GM15510 (cell line): Measurements from ENCODE around the gene USPL1.

Experiments
- POLR2A ChIP-seq: IDR thresholded peaks from 3 replicates; pipeline ENCODE4 v1.6.1; 2011; ENCODE audit warnings: borderline replicate concordance; ENCODE audit not compliant: insufficient read length; ENCODE audit errors: extremely low read depth

Gene USPL1

DNA sequence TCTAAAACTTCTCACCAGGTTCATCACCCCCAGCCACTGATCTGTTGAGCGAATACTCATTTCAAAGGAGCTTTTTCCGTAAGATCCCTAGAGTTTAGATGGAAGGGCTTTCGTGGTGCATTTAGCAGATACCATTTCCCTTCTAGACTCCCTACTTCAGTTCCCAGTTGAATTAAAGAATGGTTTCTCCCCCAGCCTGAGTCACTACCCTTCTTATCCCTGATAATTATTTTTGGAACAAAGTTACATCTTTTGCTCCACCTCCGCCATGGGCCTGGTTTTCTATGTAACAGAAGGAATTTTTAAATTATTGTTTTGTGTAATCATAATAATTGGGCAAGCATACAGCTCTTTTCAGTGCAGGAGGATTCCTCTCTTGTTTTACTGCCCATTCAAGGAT, 22.0 kb downstream of the USPL1 start:
- TF ChIP-seq POLR2A: no peak

DNA sequence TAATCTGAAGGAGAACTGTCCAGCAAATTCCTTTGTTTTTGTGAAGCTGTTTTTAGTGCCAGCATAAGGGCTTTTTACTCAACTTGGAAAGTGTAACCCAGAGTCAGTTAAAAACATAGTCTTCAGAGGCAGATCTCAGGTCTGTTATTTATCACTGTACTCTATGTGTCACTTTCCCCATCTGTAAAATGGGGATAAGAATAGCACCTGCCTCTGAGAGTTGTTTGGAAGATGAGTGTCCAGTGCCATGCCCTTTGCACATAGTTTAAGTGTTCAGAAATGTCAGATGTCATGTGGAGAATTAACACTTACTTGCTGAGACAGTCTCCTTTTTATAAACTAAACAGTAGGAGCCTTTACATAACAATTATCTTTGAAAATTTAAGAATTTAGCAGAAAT, 27.9 kb downstream of the USPL1 start:
- TF ChIP-seq POLR2A: no peak

DNA sequence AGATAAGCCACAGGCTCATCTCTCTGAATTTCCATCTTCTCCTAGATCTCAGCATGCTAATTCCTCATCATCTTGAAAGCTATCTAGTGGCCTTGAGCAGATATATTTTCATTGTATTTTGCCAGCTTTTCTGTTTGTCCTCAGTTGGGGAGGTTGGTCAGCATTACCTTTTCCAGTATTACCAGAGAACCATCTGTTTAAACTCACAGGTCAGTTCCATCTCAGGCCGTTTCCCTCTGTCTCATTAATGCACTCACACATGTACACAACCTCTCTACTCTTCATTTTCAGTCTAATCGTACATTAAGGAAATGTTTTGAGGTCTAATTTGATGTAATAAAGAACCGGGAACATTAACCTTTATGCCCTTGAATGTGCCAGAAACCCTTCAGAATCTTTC, 29.7 kb downstream of the USPL1 start:
- no peak for TF ChIP-seq POLR2A

- TF ChIP-seq POLR2A: no peak
Observed at GRCh38 chr13:30647824-30648521, 30.3 kb downstream of the USPL1 start.

- no peak for TF ChIP-seq POLR2A
Observed at GRCh38 chr13:30648522-30649012, 30.8 kb downstream of the USPL1 start.

DNA sequence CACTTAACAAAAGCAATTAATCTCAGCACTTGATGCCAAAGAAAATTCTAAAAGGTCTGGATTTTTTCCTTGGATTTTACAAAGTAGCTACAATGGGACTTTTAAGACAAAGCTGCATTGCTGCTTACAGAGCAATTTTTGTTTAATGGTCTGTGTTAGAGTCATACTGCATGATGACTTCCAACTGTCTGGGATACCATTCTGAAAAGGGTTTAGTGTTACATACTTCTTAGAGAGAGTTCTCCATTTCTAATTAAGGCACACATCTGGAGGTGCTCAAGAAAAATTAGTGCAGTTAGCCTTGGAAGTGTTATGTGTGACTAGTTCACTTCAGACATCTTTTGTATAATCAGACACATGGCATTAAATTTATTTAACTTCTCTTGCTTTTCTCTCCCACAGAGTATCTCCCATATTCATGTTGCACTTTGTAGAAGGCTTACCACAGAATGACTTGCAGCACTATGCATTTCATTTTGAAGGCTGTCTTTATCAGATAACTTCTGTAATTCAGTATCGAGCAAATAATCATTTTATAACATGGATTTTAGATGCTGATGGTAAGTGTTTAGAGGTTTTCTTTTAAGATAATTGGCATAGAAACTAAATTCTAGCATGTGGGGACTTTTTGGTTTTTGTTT, 35.1 kb downstream of the USPL1 start:
- TF ChIP-seq POLR2A: no peak

GRCh38 chr13:30654430-30654829, 36.7 kb downstream of the USPL1 start:
- no peak for TF ChIP-seq POLR2A

GRCh38 chr13:30656178-30656577, 38.5 kb downstream of the USPL1 start:
- no peak for TF ChIP-seq POLR2A

GRCh38 chr13:30659980-30660379, 42.3 kb downstream of the USPL1 start:
- TF ChIP-seq POLR2A: no peak

DNA sequence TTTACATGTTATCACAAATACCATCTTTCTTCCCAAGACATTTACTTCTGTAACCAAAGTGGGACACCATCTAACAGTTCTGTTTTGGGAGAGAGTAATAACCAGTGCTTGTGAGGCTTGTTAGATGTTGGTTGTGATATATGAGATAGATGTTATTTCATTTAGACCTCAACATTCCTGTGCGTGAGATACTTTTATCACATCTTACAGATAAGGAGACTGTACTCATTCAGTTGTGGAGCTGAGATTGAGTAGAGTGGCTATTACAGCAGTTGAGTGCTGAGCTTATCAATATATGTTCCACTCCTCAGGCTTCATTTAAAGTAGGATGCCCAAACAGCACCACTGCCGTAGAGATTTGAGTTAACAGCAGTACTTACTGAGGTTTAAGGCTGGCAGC, 43.1 kb downstream of the USPL1 start:
- TF ChIP-seq POLR2A: no peak

- TF ChIP-seq POLR2A: no peak
Observed at GRCh38 chr13:30664689-30665275, 47.1 kb downstream of the USPL1 start.

DNA sequence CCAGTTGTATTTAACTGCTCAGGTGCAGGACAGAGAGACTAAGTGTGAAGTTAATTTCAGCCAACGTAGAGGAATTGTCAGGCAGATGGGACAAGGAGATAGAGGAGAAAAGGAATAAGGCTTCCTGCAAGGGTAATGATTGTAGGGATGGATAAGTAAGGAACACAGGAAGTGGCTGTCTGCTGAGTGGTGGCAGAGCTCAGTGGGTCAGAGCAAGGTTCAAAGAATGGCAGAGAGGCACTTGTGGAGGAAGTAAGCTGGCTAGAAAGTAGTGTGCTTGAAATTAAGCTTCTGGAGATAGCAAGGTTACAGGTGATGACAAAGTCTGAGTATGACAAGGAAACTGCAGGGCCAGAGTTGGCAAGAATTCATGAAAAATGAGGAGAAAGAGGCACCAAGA, 47.9 kb downstream of the USPL1 start:
- TF ChIP-seq POLR2A: no peak

DNA sequence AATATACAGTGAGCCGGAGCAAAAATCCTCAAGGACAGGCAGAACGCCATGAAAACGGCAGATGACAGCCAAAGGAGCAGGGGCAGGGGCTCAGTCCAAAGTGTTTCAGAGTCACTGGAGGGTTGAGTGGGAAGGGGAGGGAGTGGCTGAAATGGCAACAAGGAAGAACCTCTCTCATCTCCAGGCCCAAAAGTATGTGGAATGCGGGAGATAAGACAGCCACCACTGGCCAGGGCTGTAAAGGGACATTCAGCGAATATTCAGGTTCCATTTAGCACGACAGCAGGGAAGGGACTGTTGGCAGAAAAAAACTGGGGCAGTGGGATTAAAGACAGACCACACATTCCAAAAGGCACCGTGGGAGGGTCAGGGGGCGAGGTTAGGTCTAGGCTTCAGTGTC, 48.4 kb downstream of the USPL1 start:
- TF ChIP-seq POLR2A: no peak

DNA sequence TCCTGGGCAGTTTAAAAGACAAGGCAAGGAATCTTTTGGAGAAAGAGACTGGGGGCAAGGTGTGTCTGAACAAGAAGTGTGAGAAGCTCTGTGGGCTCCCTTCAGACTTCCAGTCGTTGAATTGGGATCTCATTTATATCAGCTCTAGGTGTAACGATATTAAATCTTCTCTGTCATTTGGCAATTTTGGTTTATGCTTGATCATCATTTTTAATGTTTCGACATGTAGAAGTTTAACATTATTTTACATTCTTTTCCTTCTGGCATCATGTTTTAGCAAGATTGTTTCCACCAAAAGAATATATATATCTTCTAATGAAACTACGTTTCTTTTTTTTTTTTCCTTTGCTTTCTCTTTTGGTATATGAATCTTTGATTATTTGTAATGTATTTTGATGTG, 49.3 kb downstream of the USPL1 start:
- no peak for TF ChIP-seq POLR2A

- TF ChIP-seq POLR2A: no peak
Observed at GRCh38 chr13:30668312-30668711, 50.6 kb downstream of the USPL1 start.

GRCh38 chr13:30671271-30671815, 53.6 kb downstream of the USPL1 start:
- TF ChIP-seq POLR2A: no peak

DNA sequence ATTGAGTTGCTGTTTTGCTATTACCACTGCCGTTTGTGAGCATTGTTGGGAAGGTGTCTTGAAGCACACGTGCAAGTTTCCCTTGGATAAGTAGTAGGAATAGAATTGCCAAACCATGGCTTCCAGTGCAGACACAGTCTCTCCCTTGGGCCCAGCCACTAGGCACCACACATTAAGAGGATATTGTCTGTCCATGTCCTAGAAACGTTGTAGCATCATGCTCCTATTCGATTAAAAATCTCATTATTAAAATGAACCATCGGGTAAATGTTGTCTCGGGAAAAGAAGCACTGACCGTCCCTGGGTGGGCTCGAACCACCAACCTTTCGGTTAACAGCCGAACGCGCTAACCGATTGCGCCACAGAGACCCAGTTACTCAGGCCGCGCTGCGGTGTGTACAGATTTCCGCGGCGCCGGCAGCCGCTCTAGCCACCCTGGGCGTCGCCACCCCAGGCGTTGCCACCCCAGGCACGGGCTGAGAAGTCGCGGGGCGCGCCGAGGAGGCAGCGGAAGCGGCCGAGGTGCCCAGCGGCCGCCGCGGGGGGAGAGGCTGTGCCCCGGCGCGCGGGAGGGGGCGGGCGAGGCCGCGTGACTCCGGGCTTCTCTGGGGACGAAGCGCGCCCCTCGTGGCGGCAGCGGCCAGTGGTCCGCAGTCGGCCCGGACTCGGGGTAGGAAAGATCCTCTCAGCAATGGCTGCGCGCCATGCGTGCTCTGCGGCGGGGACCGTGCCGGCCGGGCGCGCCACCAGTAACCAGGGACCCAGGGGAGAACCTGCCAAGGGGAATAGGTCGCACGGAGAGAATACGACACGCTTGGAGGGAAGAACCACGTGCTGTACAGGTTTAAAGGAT, 56.2 kb downstream of the USPL1 start:
- no peak for TF ChIP-seq POLR2A
